GM12878 (cell line): Measurements from ENCODE around the gene BET1. TPM values are rescaled to one million over a fixed set of nuclear protein-coding genes. Genes with fewer than 3 reads are reported as not detected.
A peak's percentile ranks its signal among the peaks of the same experiment; 100 is the strongest.

Experiments
- ATAC-seq: fragments of 200-7000 bp; cut with Tn5 transposase; 3 replicates; pipeline ENCODE4 v1.9.1; 2020; ENCODE audit warnings: mild to moderate bottlenecking, moderate library complexity
- BruUV-seq: library from RNA; stranded (reverse); fragments of 400-500 nt; replicated peaks from 2 replicates; lab custom pipeline; 2021; lab: Mats Ljungman, UMichigan
- CTCF ChIA-PET: fragments of 300-600 bp; sonication (Branson Sonifier 250); formaldehyde crosslinking; extraction: SDS; loops from one replicate; lab custom pipeline; 2021; ENCODE audit warnings: inconsistent platforms; lab: Yijun Ruan, JAX
- POLR2A ChIA-PET: fragments of 350-600 bp; formaldehyde crosslinking; extraction: SDS; loops from one replicate; lab custom pipeline; 2021; ENCODE audit warnings: inconsistent platforms; lab: Charles Lee
- RAD21 ChIA-PET: fragments of 300-600 bp; sonication (Branson Sonifier 250); formaldehyde crosslinking; loops from one replicate; lab custom pipeline; 2023; ENCODE audit warnings: antibody characterized with exemption; ENCODE audit not compliant: unreplicated experiment; lab: Charles Lee
- SMC1A ChIA-PET: fragments of 300-600 bp; sonication (Branson Sonifier 250); formaldehyde crosslinking; loops from one replicate; lab custom pipeline; 2023; ENCODE audit not compliant: unreplicated experiment, uncharacterized antibody; lab: Charles Lee
- DNase-seq: peaks from one replicate; pipeline ENCODE4 v3.0.0-alpha.2; 2011; ENCODE audit warnings: low read depth, low spot score
- FAIRE-seq: peaks from 3 replicates; lab custom pipeline; 2011; peaks lifted over from hg19 to GRCh38; lab: Jason Lieb, UNC
- H2AFZ ChIP-seq: 2 replicates; pipeline ENCODE4 v1.6.0; 2011; ENCODE audit warnings: low read depth, low read length, control low read depth; ENCODE audit not compliant: control insufficient read depth
- H3K27ac ChIP-seq: 2 replicates; pipeline ENCODE4 v1.5.1; 2011; ENCODE audit warnings: control low read depth; ENCODE audit not compliant: control insufficient read depth, insufficient read depth
- H3K27me3 ChIP-seq, 2 experiments: replicated peaks in 1 of 2; 2 replicates each; pipeline versions ENCODE4 v1.6.0 to v1.6.1; 2011; ENCODE audit warnings: low read length in 1 of 2; ENCODE audit not compliant: control insufficient read depth in 2 of 2, insufficient read depth in 2 of 2
- H3K36me3 ChIP-seq, 2 experiments: 2 replicates each; pipeline ENCODE4 v1.5.1; 2011; ENCODE audit warnings: low read length in 1 of 2; ENCODE audit not compliant: control insufficient read depth in 2 of 2, insufficient read depth in 2 of 2
- H3K4me1 ChIP-seq: 2 replicates; pipeline ENCODE4 v1.6.1; 2011; ENCODE audit warnings: mild to moderate bottlenecking, low read length, moderate library complexity, mixed read lengths; ENCODE audit not compliant: control insufficient read depth, insufficient read depth
- H3K4me2 ChIP-seq: 2 replicates; pipeline ENCODE4 v1.6.0; 2011; ENCODE audit warnings: control low read depth; ENCODE audit not compliant: control insufficient read depth, insufficient read depth
- H3K4me3 ChIP-seq: fragments of 200-600 bp; sonication (generic); 2 replicates; pipeline ENCODE4 v1.5.1; 2016
- H3K79me2 ChIP-seq: 2 replicates; pipeline ENCODE4 v1.6.0; 2011; ENCODE audit warnings: low read length; ENCODE audit not compliant: control insufficient read depth, insufficient read depth
- H3K9ac ChIP-seq: 2 replicates; pipeline ENCODE4 v1.8.0; 2011; ENCODE audit warnings: low read length, control low read depth, mixed read lengths; ENCODE audit not compliant: control insufficient read depth, insufficient read depth
- H3K9me3 ChIP-seq: replicated peaks from 3 replicates; pipeline ENCODE4 v1.5.1; 2011; ENCODE audit warnings: mild to moderate bottlenecking, low read length; ENCODE audit not compliant: control insufficient read depth, insufficient read depth
- H4K20me1 ChIP-seq: 2 replicates; pipeline ENCODE4 v1.6.0; 2011; ENCODE audit not compliant: control insufficient read depth, insufficient read depth
- CBX3 ChIP-seq: fragments of 200-600 bp; sonication (generic); IDR thresholded peaks from 2 replicates; pipeline ENCODE4 v1.6.1; 2016; ENCODE audit warnings: low read depth, borderline replicate concordance
- CBX5 ChIP-seq: sonication (generic); IDR thresholded peaks from 2 replicates; pipeline ENCODE4 v1.6.1; 2016; ENCODE audit warnings: low read depth, moderate library complexity, mild to moderate bottlenecking, inconsistent platforms
- EGR1 ChIP-seq, 2 experiments: IDR thresholded peaks; 1 replicate in 1 of 2; 2 replicates in 1 of 2; pipeline ENCODE4 v1.6.1; 2011 to 2012; ENCODE audit warnings: low read depth in 2 of 2, low read length in 2 of 2, borderline replicate concordance in 1 of 2, mild to moderate bottlenecking in 1 of 2, moderate library complexity in 1 of 2
- ETV6 ChIP-seq, 2 experiments: fragments of 450-650 bp in 1 of 2; IDR thresholded peaks in 1 of 2; conservative IDR thresholded peaks in 1 of 2; 2 replicates each; pipeline ENCODE4 v1.6.1; 2014; ENCODE audit warnings: antibody characterized with exemption in 1 of 2, borderline replicate concordance in 1 of 2, low read depth in 1 of 2, mild to moderate bottlenecking in 1 of 2, moderate library complexity in 1 of 2
- FOS ChIP-seq: IDR thresholded peaks from 3 replicates; pipeline ENCODE4 v1.6.1; 2011; ENCODE audit warnings: borderline replicate concordance; ENCODE audit not compliant: insufficient read length; ENCODE audit errors: extremely low read depth
- IKZF2 ChIP-seq, 2 experiments: fragments of 450-650 bp; IDR thresholded peaks; 2 replicates each; pipeline ENCODE4 v1.6.1; 2017; ENCODE audit warnings: mild to moderate bottlenecking in 2 of 2, moderate library complexity in 2 of 2
- MAX ChIP-seq: IDR thresholded peaks from 2 replicates; pipeline ENCODE4 v1.6.1; 2012; ENCODE audit warnings: low read depth, low read length, improper control_type of control experiment
- MEF2B ChIP-seq: fragments of 450-650 bp; IDR thresholded peaks from 2 replicates; pipeline ENCODE4 v1.6.1; 2018; ENCODE audit warnings: mild to moderate bottlenecking, moderate library complexity; ENCODE audit not compliant: partially characterized antibody, poor library complexity, severe bottlenecking
- MTA2 ChIP-seq: fragments of 450-650 bp; IDR thresholded peaks from 2 replicates; pipeline ENCODE4 v1.6.1; 2016; ENCODE audit warnings: low read depth, mild to moderate bottlenecking, moderate library complexity
- MTA3 ChIP-seq: IDR thresholded peaks from 2 replicates; pipeline ENCODE4 v1.6.1; 2012; ENCODE audit warnings: low read length, inconsistent platforms, borderline replicate concordance
- MYB ChIP-seq: fragments of 150-350 bp; IDR thresholded peaks from 2 replicates; pipeline ENCODE4 v1.6.1; 2014; ENCODE audit warnings: mild to moderate bottlenecking, low read depth, low read length, borderline replicate concordance
- NFIC ChIP-seq: IDR thresholded peaks from 2 replicates; pipeline ENCODE4 v1.6.1; 2012; ENCODE audit warnings: low read depth, mild to moderate bottlenecking, inconsistent platforms, low read length, moderate library complexity
- RAD21 ChIP-seq: IDR thresholded peaks from 2 replicates; pipeline ENCODE4 v1.6.1; 2011; ENCODE audit warnings: mild to moderate bottlenecking, low read depth, low read length, moderate library complexity; ENCODE audit not compliant: insufficient read depth
- RB1 ChIP-seq: fragments of 450-650 bp; formaldehyde crosslinking; IDR thresholded peaks from 2 replicates; pipeline ENCODE4 v1.6.1; 2017; ENCODE audit warnings: mild to moderate bottlenecking, borderline replicate concordance
- RELA ChIP-seq: fragments of 450-650 bp; IDR thresholded peaks from 2 replicates; pipeline ENCODE4 v1.8.0; 2014; ENCODE audit warnings: borderline replicate concordance; ENCODE audit not compliant: partially characterized antibody
- RUNX3 ChIP-seq: IDR thresholded peaks from 2 replicates; pipeline ENCODE4 v1.6.1; 2012; ENCODE audit warnings: low read length, inconsistent platforms
- SMAD5 ChIP-seq: IDR thresholded peaks from 2 replicates; pipeline ENCODE4 v1.6.1; 2016; ENCODE audit warnings: antibody characterized with exemption, low read depth
- ZZZ3 ChIP-seq: IDR thresholded peaks from 2 replicates; pipeline ENCODE4 v1.6.1; 2011; ENCODE audit warnings: low read depth; ENCODE audit not compliant: control insufficient read depth, insufficient read length
- WGBS: methylation state at CpG from one replicate; pipeline ENCODE4 v1.1.6; 2016; ENCODE audit warnings: low lambda C conversion rate; ENCODE audit not compliant: insufficient replicate concordance, insufficient coverage; ENCODE audit errors: missing lambda C conversion rate; 5-methylcytosine and 5-hydroxymethylcytosine counted together
- in situ Hi-C: fragments of 300-500 bp; cut with MboI; formaldehyde crosslinking; loops from 9 replicates; pipeline ENCODE4 v1.14.3; 2018; ENCODE audit warnings: mixed read lengths
- intact Hi-C: fragments of 100-400 bp; cut with micrococcal nuclease; formaldehyde crosslinking; loops from one replicate; pipeline ENCODE4 v1.14.2; 2022; ENCODE audit not compliant: unreplicated experiment
- polyA plus RNA-seq, 11 experiments: library from polyadenylated mRNA; depleted of rRNA in 4 of 11; unstranded in 6 of 11; stranded (reverse) in 5 of 11; fragments of >200 nt; fragmentation: Nextera tagmentation in 4 of 11; fragmentation: Illumina TruSeq in 1 of 11; extraction: Ambion mirVana in 4 of 11; extraction: Trizol in 1 of 11; gene quantifications; 1 replicate in 1 of 11; 2 replicates in 10 of 11; pipeline versions ENCODE4 v1.2.1 to v1.2.3, GENCODE V29; 2011 to 2016; ENCODE audit warnings: inconsistent platforms in 2 of 11, missing spikeins in 2 of 11, low read depth in 1 of 11
- total RNA-seq, 4 experiments: library from RNA; depleted of rRNA in 3 of 4; stranded (reverse); fragments of >200 nt in 3 of 4; fragmentation: Illumina TruSeq in 1 of 4; extraction: Trizol in 1 of 4; gene quantifications; 2 replicates each; pipeline versions ENCODE4 v1.2.1 to v1.2.3, GENCODE V29; 2013 to 2021
- TF ChIP-seq, protein P1 (sequence below), 3 experiments: IDR thresholded peaks in 2 of 3; conservative IDR thresholded peaks in 1 of 3; 2 replicates each; pipeline ENCODE4 v1.5.1; 2011; ENCODE audit warnings: low read depth in 3 of 3, low read length in 3 of 3, mild to moderate bottlenecking in 3 of 3, control low read depth in 2 of 3, moderate library complexity in 2 of 3, inconsistent platforms in 1 of 3, mixed read lengths in 1 of 3; ENCODE audit not compliant: control insufficient read depth in 2 of 3, insufficient read depth in 1 of 3; ENCODE audit errors: extremely low read depth in 1 of 3

The BET1 gene
- total and polyA plus RNA-seq, 10 of the 15 experiments (the other 5 are each of a cell fraction or from before 2014, with no cell fraction given) = 12.5 to 99.5 (median 28.4) TPM

DNA sequence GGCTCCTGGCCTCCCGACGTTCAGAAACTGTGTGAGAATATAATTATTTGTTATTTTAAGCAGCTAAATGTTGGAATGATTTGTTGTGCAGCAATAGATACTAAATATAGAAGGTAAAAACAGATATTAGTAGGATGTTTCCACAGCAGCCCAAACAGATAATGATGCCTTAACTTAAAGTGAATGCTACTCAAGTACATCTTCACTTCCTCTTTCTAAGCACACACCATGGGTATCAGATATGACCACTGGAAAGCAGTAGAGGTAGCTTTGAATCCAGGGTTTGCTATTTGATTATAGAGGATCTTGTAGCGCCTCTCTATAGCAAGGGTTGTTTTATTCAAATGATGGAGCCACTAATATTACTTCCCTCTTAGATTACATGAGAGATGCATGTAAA lies 38.2 kb upstream of the BET1 start:
- Histone ChIP-seq H3K4me2 (no peak overlapping the region), H3K9me3 (peaks cover 1% of the 10 kb centered on the region; the same call in 2 of the 3 replicates), H3K4me1 (no peaks in the 10 kb centered on the region; the same call in 1 of the 2 replicates), H3K36me3 (no peaks in the 10 kb centered on the region), H2AFZ (no peak overlapping the region), H3K9ac (no peak overlapping the region), H3K4me3 (no peak overlapping the region), H3K27ac (no peak overlapping the region), H4K20me1 (no peaks in the 10 kb centered on the region), H3K27me3 (no peaks in the 10 kb centered on the region), H3K79me2 (no peaks in the 10 kb centered on the region)
- ATAC-seq (peak; percentile 80), FAIRE-seq (peak; percentile 61), DNase-seq (no peak)
- intact Hi-C loops (no loop called here), in situ Hi-C loops (no loop called here)
- WGBS = 66% methylated on average over 3 of the region's 3 CpGs
- CTCF ChIA-PET = interaction anchor here (1.6 to 2.8 kb wide), 2 partner anchors 9 to 45 kb away, joined by 4 to 10 read pairs; no protein-coding TSS in a partner anchor
- POLR2A ChIA-PET = interaction anchor here (1.5 to 2.1 kb wide), 2 partner anchors 9 to 45 kb away, joined by 6 to 8 read pairs; no protein-coding TSS in a partner anchor
- RAD21 ChIA-PET = interaction anchor here (1.2 to 2.8 kb wide), 5 partner anchors 10 to 140 kb away, joined by 3 to 19 read pairs (median 8); no protein-coding TSS in a partner anchor
- SMC1A ChIA-PET = interaction anchor here (0.6 to 2.7 kb wide), 10 partner anchors 8 to 197 kb away, joined by 3 to 13 read pairs (median 4); no protein-coding TSS in a partner anchor
- BruUV-seq = no TSS peak
- peak; percentile 59 to 62; a peak in 2 of 4 replicates for TF ChIP-seq IKZF2 (IDR thresholded peaks at IDR 0.05)
- 0 out of 2 replicates have a peak, but pooled peaks have one; percentile 6 for TF ChIP-seq RUNX3
- no peak for TF ChIP-seq CBX3
- no peak for TF ChIP-seq RB1
- TF ChIP-seq FOS = no peak
- no peak for TF ChIP-seq MTA3
- no peak for TF ChIP-seq ETV6 (conservative IDR thresholded peaks at IDR 0.05 in 1 of 2, IDR thresholded peaks at IDR 0.05 in 1 of 2; ENCODE audit: borderline replicate concordance in 1 of 2, low read depth in 1 of 2)
- peak; percentile 63 for TF ChIP-seq MEF2B
- TF ChIP-seq ZZZ3 = no peak
- no peak for TF ChIP-seq EGR1 (IDR thresholded peaks at IDR 0.05; ENCODE audit: borderline replicate concordance in 1 of 2, low read depth in 2 of 2, low read length in 2 of 2)
- TF ChIP-seq RAD21 = no peak
- TF ChIP-seq NFIC = 0 out of 2 replicates have a peak, but pooled peaks have one; percentile 25
- no peak for TF ChIP-seq CBX5
- TF ChIP-seq MTA2 = peak; percentile 60
- no peak for TF ChIP-seq SMAD5
- TF ChIP-seq MYB = no peak
- no peak for TF ChIP-seq MAX
- TF ChIP-seq, protein P1, sequence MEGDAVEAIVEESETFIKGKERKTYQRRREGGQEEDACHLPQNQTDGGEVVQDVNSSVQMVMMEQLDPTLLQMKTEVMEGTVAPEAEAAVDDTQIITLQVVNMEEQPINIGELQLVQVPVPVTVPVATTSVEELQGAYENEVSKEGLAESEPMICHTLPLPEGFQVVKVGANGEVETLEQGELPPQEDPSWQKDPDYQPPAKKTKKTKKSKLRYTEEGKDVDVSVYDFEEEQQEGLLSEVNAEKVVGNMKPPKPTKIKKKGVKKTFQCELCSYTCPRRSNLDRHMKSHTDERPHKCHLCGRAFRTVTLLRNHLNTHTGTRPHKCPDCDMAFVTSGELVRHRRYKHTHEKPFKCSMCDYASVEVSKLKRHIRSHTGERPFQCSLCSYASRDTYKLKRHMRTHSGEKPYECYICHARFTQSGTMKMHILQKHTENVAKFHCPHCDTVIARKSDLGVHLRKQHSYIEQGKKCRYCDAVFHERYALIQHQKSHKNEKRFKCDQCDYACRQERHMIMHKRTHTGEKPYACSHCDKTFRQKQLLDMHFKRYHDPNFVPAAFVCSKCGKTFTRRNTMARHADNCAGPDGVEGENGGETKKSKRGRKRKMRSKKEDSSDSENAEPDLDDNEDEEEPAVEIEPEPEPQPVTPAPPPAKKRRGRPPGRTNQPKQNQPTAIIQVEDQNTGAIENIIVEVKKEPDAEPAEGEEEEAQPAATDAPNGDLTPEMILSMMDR (IDR thresholded peaks at IDR 0.05 in 2 of 3, conservative IDR thresholded peaks at IDR 0.05 in 1 of 3; ENCODE audit: control insufficient read depth in 2 of 3, extremely low read depth in 1 of 3, insufficient read depth in 1 of 3, low read depth in 3 of 3, low read length in 3 of 3) = 0 out of 6 replicates have a peak, but pooled peaks of 1 of the 3 experiments have one; percentile 3
- TF ChIP-seq RELA = no peak
